ENCODE data around the gene CEL. TPM values are rescaled to one million over a fixed set of nuclear protein-coding genes. Genes with fewer than 3 reads are reported as not detected.

Gene CEL
- total RNA-seq, 1 experiment from 2014 or later: 6.9 TPM

DNA sequence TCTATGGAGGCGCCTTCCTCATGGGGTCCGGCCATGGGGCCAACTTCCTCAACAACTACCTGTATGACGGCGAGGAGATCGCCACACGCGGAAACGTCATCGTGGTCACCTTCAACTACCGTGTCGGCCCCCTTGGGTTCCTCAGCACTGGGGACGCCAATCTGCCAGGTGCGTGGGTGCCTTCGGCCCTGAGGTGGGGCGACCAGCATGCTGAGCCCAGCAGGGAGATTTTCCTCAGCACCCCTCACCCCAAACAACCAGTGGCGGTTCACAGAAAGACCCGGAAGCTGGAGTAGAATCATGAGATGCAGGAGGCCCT, 3.2 kb downstream of the CEL start:
- Histone ChIP-seq H3K9me3 (ENCODE audit: control insufficient read depth in 1 of 2, insufficient read depth in 1 of 2, low read depth in 1 of 2, low read length in 2 of 2) (no peaks in the 10 kb centered on the region), H3K36me3 (ENCODE audit: control insufficient read depth in 1 of 2, insufficient read depth in 2 of 2, low read length in 2 of 2) (no peaks in the 10 kb centered on the region), H2AFZ (ENCODE audit: low read depth, low read length, poor library complexity, severe bottlenecking) (no peak overlapping the region), H3K27ac (ENCODE audit: low read depth, low read length) (no peak overlapping the region), H4K20me1 (ENCODE audit: insufficient read depth) (no peaks in the 10 kb centered on the region), H3K4me2 (ENCODE audit: low read length) (no peak overlapping the region), H3K4me3 (replicated peaks in 1 of 2; ENCODE audit: low read depth in 1 of 2, low read length in 2 of 2) (no peak overlapping the region), H3K9ac (ENCODE audit: low read length) (no peak overlapping the region), H3K9me2 (ENCODE audit: insufficient read depth) (no peaks in the 10 kb centered on the region), H3K27me3 (ENCODE audit: insufficient read depth, low read length) (no peaks in the 10 kb centered on the region), H3K79me2 (ENCODE audit: insufficient read depth, low read length) (no peaks in the 10 kb centered on the region), H3K4me1 (ENCODE audit: control insufficient read depth in 1 of 2, insufficient read depth in 2 of 2, low read length in 2 of 2) (peaks cover 0 to 2% of the 10 kb centered on the region in 2 experiments; a peak in 1 of 4 replicates)
- intact Hi-C loops (cut with micrococcal nuclease): no loop called here
- ChIA-PET POLR2A (no interaction called here), RAD21 (ENCODE audit: low non-redundant PET in 1 of 2, low total read pairs in 2 of 2, uncharacterized antibody in 2 of 2, unreplicated experiment in 2 of 2) (no interaction called here), CTCF (no interaction called here)
- no peak for TF ChIP-seq SIN3A (IDR thresholded peaks at IDR 0.05; ENCODE audit: low read depth)
- TF ChIP-seq, protein P1, sequence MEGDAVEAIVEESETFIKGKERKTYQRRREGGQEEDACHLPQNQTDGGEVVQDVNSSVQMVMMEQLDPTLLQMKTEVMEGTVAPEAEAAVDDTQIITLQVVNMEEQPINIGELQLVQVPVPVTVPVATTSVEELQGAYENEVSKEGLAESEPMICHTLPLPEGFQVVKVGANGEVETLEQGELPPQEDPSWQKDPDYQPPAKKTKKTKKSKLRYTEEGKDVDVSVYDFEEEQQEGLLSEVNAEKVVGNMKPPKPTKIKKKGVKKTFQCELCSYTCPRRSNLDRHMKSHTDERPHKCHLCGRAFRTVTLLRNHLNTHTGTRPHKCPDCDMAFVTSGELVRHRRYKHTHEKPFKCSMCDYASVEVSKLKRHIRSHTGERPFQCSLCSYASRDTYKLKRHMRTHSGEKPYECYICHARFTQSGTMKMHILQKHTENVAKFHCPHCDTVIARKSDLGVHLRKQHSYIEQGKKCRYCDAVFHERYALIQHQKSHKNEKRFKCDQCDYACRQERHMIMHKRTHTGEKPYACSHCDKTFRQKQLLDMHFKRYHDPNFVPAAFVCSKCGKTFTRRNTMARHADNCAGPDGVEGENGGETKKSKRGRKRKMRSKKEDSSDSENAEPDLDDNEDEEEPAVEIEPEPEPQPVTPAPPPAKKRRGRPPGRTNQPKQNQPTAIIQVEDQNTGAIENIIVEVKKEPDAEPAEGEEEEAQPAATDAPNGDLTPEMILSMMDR (IDR thresholded peaks at IDR 0.05 in 2 of 3, conservative IDR thresholded peaks at IDR 0.05 in 1 of 3; ENCODE audit: borderline replicate concordance in 1 of 3, insufficient read depth in 1 of 3, low read depth in 2 of 3, low read length in 2 of 3): no peak
- TF ChIP-seq ELF1 (IDR thresholded peaks at IDR 0.05; ENCODE audit: borderline replicate concordance, low read depth): no peak
- TF ChIP-seq ATF3 (IDR thresholded peaks at IDR 0.05): no peak
- no peak for TF ChIP-seq EZH2phosphoT487 (IDR thresholded peaks at IDR 0.05; ENCODE audit: borderline replicate concordance)
- TF ChIP-seq, protein P2, sequence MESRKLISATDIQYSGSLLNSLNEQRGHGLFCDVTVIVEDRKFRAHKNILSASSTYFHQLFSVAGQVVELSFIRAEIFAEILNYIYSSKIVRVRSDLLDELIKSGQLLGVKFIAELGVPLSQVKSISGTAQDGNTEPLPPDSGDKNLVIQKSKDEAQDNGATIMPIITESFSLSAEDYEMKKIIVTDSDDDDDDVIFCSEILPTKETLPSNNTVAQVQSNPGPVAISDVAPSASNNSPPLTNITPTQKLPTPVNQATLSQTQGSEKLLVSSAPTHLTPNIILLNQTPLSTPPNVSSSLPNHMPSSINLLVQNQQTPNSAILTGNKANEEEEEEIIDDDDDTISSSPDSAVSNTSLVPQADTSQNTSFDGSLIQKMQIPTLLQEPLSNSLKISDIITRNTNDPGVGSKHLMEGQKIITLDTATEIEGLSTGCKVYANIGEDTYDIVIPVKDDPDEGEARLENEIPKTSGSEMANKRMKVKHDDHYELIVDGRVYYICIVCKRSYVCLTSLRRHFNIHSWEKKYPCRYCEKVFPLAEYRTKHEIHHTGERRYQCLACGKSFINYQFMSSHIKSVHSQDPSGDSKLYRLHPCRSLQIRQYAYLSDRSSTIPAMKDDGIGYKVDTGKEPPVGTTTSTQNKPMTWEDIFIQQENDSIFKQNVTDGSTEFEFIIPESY (IDR thresholded peaks at IDR 0.05; ENCODE audit: extremely low read depth, insufficient replicate concordance, low read length): no peak
- TF ChIP-seq SRF (IDR thresholded peaks at IDR 0.05; ENCODE audit: low read depth): no peak
- no peak for TF ChIP-seq YY1 (IDR thresholded peaks at IDR 0.05; ENCODE audit: extremely low read depth, insufficient replicate concordance, low read depth, low read length)
- TF ChIP-seq EZH2 (IDR thresholded peaks at IDR 0.05): no peak
- TF ChIP-seq EGR1 (IDR thresholded peaks at IDR 0.05; ENCODE audit: low read depth): no peak
- TF ChIP-seq CEBPB (IDR thresholded peaks at IDR 0.05; ENCODE audit: low read depth): no peak
- TF ChIP-seq SP1 (IDR thresholded peaks at IDR 0.05; ENCODE audit: low read depth): no peak
- no peak for TF ChIP-seq TCF7L2 (IDR thresholded peaks at IDR 0.05; ENCODE audit: borderline replicate concordance, extremely low read depth, insufficient read depth, insufficient read length)
- TF ChIP-seq MAX (IDR thresholded peaks at IDR 0.05): no peak
- TF ChIP-seq REST (IDR thresholded peaks at IDR 0.05; ENCODE audit: low read depth): no peak
- no peak for TF ChIP-seq POLR2AphosphoS5 (IDR thresholded peaks at IDR 0.05; ENCODE audit: low read depth, low read length)
- TF ChIP-seq CBX3 (IDR thresholded peaks at IDR 0.05; ENCODE audit: low read depth): no peak
- no peak for TF ChIP-seq POLR2A (IDR thresholded peaks at IDR 0.05; ENCODE audit: borderline replicate concordance, extremely low read depth, insufficient read depth, insufficient read length)
- no peak for TF ChIP-seq RAD21 (IDR thresholded peaks at IDR 0.05; ENCODE audit: low read depth)
- TF ChIP-seq JUND (IDR thresholded peaks at IDR 0.05): no peak
- BruUV-seq (replicated peaks): no TSS peak
- DNase-seq (ENCODE audit: low read depth, low spot score): no peak
- no peak for ATAC-seq
